Activated CD8-positive, alpha-beta T cell treated with anti-CD3 and anti-CD28 coated beads for 36 hours (primary cell): ENCODE measurements around the gene BEST4. TPM values are rescaled to one million over a fixed set of nuclear protein-coding genes. Genes with fewer than 3 reads are reported as not detected.
"Not testable (repeated sequence)": the region's sequence is repeated elsewhere in the genome, so short reads cannot be mapped to it uniquely, and the experiment has no call there.

ENCODE experiments used
- ATAC-seq: fragments of 200-7000 bp; cut with Tn5 transposase; one replicate; pipeline ENCODE4 v1.10.0; 2021; ENCODE audit warnings: mild to moderate bottlenecking, moderate library complexity
- CTCF ChIA-PET: fragments of 350-600 bp; sonication (Branson Sonifier 250); formaldehyde crosslinking; loops from one replicate; lab custom pipeline; 2021; ENCODE audit warnings: antibody characterized with exemption; lab: Charles Lee
- POLR2A ChIA-PET: fragments of 350-600 bp; sonication (Branson Sonifier 250); formaldehyde crosslinking; loops from one replicate; lab custom pipeline; 2021; ENCODE audit warnings: antibody characterized with exemption; lab: Charles Lee
- DNase-seq: peaks from one replicate; pipeline ENCODE4 v3.0.0-alpha.2; 2020
- H3K27ac Mint-ChIP-seq: one replicate; pipeline ENCODE4 v1.8.0; 2021; ENCODE audit warnings: mild to moderate bottlenecking, mixed read lengths
- H3K27me3 Mint-ChIP-seq: one replicate; pipeline ENCODE4 v1.8.0; 2021; ENCODE audit warnings: mixed read lengths
- H3K36me3 Mint-ChIP-seq: one replicate; pipeline ENCODE4 v1.8.0; 2021; ENCODE audit warnings: low read depth, mixed read lengths
- H3K4me1 Mint-ChIP-seq: one replicate; pipeline ENCODE4 v1.8.0; 2021; ENCODE audit warnings: low read depth, mixed read lengths
- H3K4me3 Mint-ChIP-seq: one replicate; pipeline ENCODE4 v1.8.0; 2021; ENCODE audit warnings: mild to moderate bottlenecking, moderate library complexity, mixed read lengths
- H3K9me3 Mint-ChIP-seq: one replicate; pipeline ENCODE4 v1.8.0; 2021; ENCODE audit warnings: mixed read lengths
- CTCF ChIP-seq: fragments of 200-600 bp; IDR thresholded peaks from one replicate; pipeline ENCODE4 v1.8.0; 2022; ENCODE audit warnings: antibody characterized with exemption, mild to moderate bottlenecking
- intact Hi-C: fragments of 100-400 bp; cut with micrococcal nuclease; formaldehyde crosslinking; loops from one replicate; pipeline ENCODE4 v1.10.0; 2022
- total RNA-seq, 2 experiments: library from RNA; stranded (reverse); gene quantifications; one replicate each; pipeline ENCODE4 v1.2.3, GENCODE V29; 2021

BEST4 gene
- total RNA-seq, 2 experiments from 2014 or later = 0.87 to 1.0 TPM

- Mint-ChIP-seq H3K4me1 (peaks cover 2% of the 10 kb centered on the region), H3K27ac (no peak overlapping the region), H3K4me3 (no peak overlapping the region), H3K36me3 (no peaks in the 10 kb centered on the region), H3K27me3 (no peaks in the 10 kb centered on the region), H3K9me3 (no peaks in the 10 kb centered on the region)
- ChIA-PET POLR2A (interaction anchor here (1.1 to 12.2 kb wide), 4 partner anchors 8 to 104 kb away, joined by 3 to 466 read pairs (median 36); partner anchors contain the start of genes RNU5D-1 and RPS8), CTCF (interaction anchor here (0.8 kb wide), 1 partner anchor 8 kb away, joined by 3 read pairs; no protein-coding TSS in a partner anchor)
- intact Hi-C loops = no loop called here
- TF ChIP-seq CTCF = no peak
- no peak for ATAC-seq
- no peak for DNase-seq
Measured at GRCh38 chr1:44828003-44828651, 40.2 kb upstream of the BEST4 start.

- ATAC-seq = peak; percentile 34
- no peak for TF ChIP-seq CTCF
- no peaks in the 10 kb centered on the region for H3K9me3 Mint-ChIP-seq
- no peaks in the 10 kb centered on the region for H3K36me3 Mint-ChIP-seq
- H3K27me3 Mint-ChIP-seq = no peaks in the 10 kb centered on the region
- no peak overlapping the region for H3K27ac Mint-ChIP-seq
- CTCF ChIA-PET = interaction anchor here (0.8 kb wide), 1 partner anchor 9 kb away, joined by 3 read pairs; no protein-coding TSS in a partner anchor
- no peak overlapping the region for H3K4me3 Mint-ChIP-seq
- POLR2A ChIA-PET = interaction anchor here (0.7 to 12.2 kb wide), 6 partner anchors 7 to 103 kb away, joined by 3 to 466 read pairs (median 4); partner anchors contain the start of genes RNU5D-1 and RPS8
- no peak for DNase-seq
- H3K4me1 Mint-ChIP-seq = peaks cover 2% of the 10 kb centered on the region
- intact Hi-C loops = no loop called here
Measured at GRCh38 chr1:44827197-44828002, 39.4 kb upstream of the BEST4 start.

GRCh38 chr1:44826375-44827196 lies 38.6 kb upstream of the BEST4 start:
- DNase-seq = no peak
- H3K27me3 Mint-ChIP-seq = no peaks in the 10 kb centered on the region
- intact Hi-C loops = no loop called here
- H3K36me3 Mint-ChIP-seq = no peaks in the 10 kb centered on the region
- no peak overlapping the region for H3K4me3 Mint-ChIP-seq
- CTCF ChIA-PET = no interaction called here
- POLR2A ChIA-PET = interaction anchor here (0.7 to 12.2 kb wide), 5 partner anchors 8 to 102 kb away, joined by 3 to 466 read pairs (median 3); partner anchors contain the start of genes RNU5D-1 and RPS8
- peaks cover 2% of the 10 kb centered on the region for H3K4me1 Mint-ChIP-seq
- TF ChIP-seq CTCF = no peak
- H3K27ac Mint-ChIP-seq = no peak overlapping the region
- no peaks in the 10 kb centered on the region for H3K9me3 Mint-ChIP-seq
- ATAC-seq = no peak

GRCh38 chr1:44824392-44824791 lies 36.4 kb upstream of the BEST4 start:
- DNase-seq, H3K27me3 Mint-ChIP-seq, H3K27ac Mint-ChIP-seq, H3K36me3 Mint-ChIP-seq, ATAC-seq, H3K4me3 Mint-ChIP-seq, intact Hi-C loops, H3K9me3 Mint-ChIP-seq: not testable (repeated sequence)
- H3K4me1 Mint-ChIP-seq = peaks cover 12% of the 10 kb centered on the region
- CTCF ChIA-PET = interaction anchor here (1.4 to 3.2 kb wide), 2 partner anchors 11 to 78 kb away, joined by 3 to 14 read pairs; no protein-coding TSS in a partner anchor
- POLR2A ChIA-PET = interaction anchor here (5.4 to 12.2 kb wide), 3 partner anchors 47 to 187 kb away, joined by 37 to 466 read pairs (median 126); partner anchors contain the start of genes HECTD3, RNU5D-1, RPS8 and UROD
